HEK293 (cell line): ENCODE results near the gene PLAU.

ENCODE experiments used
- CTCF ChIP-seq: fragments of 450-650 bp; formaldehyde crosslinking; IDR thresholded peaks from 2 replicates; pipeline ENCODE4 v1.5.1; 2016; ENCODE audit warnings: missing biosample characterization, missing genetic modification characterization
- ELK4 ChIP-seq: IDR thresholded peaks from 2 replicates; pipeline ENCODE4 v1.6.1; 2011; ENCODE audit warnings: mild to moderate bottlenecking, low read depth, low read length, borderline replicate concordance
- GLIS1 ChIP-seq: fragments of 450-650 bp; formaldehyde crosslinking; IDR thresholded peaks from 2 replicates; pipeline ENCODE4 v1.5.1; 2016; ENCODE audit warnings: missing biosample characterization, missing genetic modification characterization
- MZF1 ChIP-seq: fragments of 450-650 bp; formaldehyde crosslinking; IDR thresholded peaks from 2 replicates; pipeline ENCODE4 v1.5.1; 2017; ENCODE audit warnings: missing biosample characterization, missing genetic modification characterization, borderline replicate concordance
- ZNF211 ChIP-seq: fragments of 450-650 bp; formaldehyde crosslinking; IDR thresholded peaks from 2 replicates; pipeline ENCODE4 v1.5.1; 2016; ENCODE audit warnings: low read depth, missing biosample characterization, missing genetic modification characterization
- ZNF24 ChIP-seq: fragments of 450-650 bp; formaldehyde crosslinking; IDR thresholded peaks from 2 replicates; pipeline ENCODE4 v1.5.1; 2016; ENCODE audit warnings: missing biosample characterization, missing genetic modification characterization
- ZNF26 ChIP-seq: fragments of 450-650 bp; formaldehyde crosslinking; IDR thresholded peaks from 2 replicates; pipeline ENCODE4 v1.5.1; 2016; ENCODE audit warnings: missing biosample characterization, missing genetic modification characterization
- ZNF280D ChIP-seq: fragments of 450-650 bp; formaldehyde crosslinking; IDR thresholded peaks from 2 replicates; pipeline ENCODE4 v1.5.1; 2016; ENCODE audit warnings: missing biosample characterization, missing genetic modification characterization
- ZNF580 ChIP-seq: fragments of 450-650 bp; formaldehyde crosslinking; IDR thresholded peaks from 2 replicates; pipeline ENCODE4 v1.5.1; 2016; ENCODE audit warnings: missing biosample characterization, missing genetic modification characterization
- ZNF596 ChIP-seq: fragments of 450-650 bp; IDR thresholded peaks from 2 replicates; pipeline ENCODE4 v1.5.0; 2018; ENCODE audit warnings: missing biosample characterization, mild to moderate bottlenecking, missing genetic modification characterization, moderate library complexity
- ZNF707 ChIP-seq: fragments of 450-650 bp; formaldehyde crosslinking; IDR thresholded peaks from 2 replicates; pipeline ENCODE4 v1.5.1; 2016; ENCODE audit warnings: missing biosample characterization, missing genetic modification characterization

GRCh38 chr10:73874267-73875138 is 36.4 kb upstream of the PLAU start, which contains the start of gene CAMK2G:
- TF ChIP-seq ZNF26 (tag by site-specific recombination) (no peak), MZF1 (tag by site-specific recombination) (no peak), ZNF596 (tag by site-specific recombination) (no peak), CTCF (tag by site-specific recombination) (no peak; the same call in 1 of the 2 replicates), ELK4 (no peak), ZNF280D (tag by site-specific recombination) (no peak), GLIS1 (tag by site-specific recombination) (no peak; the same call in 1 of the 2 replicates), ZNF24 (tag by site-specific recombination) (no peak), ZNF580 (tag by site-specific recombination) (no peak), ZNF707 (tag by site-specific recombination) (no peak), ZNF211 (tag by site-specific recombination) (no peak)
